CD4-positive, alpha-beta T cell treated with Interleukin-1 beta for 1 hour (primary cell): ENCODE results near the gene BOC.
"Not testable (repeated sequence)": the region's sequence is repeated elsewhere in the genome, so short reads cannot be mapped to it uniquely, and the experiment has no call there.

ENCODE experiments used
- DNase-seq, 2 donors: peaks; one replicate each; pipeline ENCODE4 v3.0.0-alpha.2; 2020 to 2022

BOC gene

GRCh38 chr3:113211330-113212149, at the start of gene BOC:
Gene BOC, plus strand, starts transcription at chr3:113211557. Its CDS starts 38,246 bp downstream, at chr3:113249803.
- DNase-seq, result no peak

- DNase-seq, result no peak
Observed at GRCh38 chr3:113161661-113162060, 49.7 kb upstream of the BOC start.

GRCh38 chr3:113163152-113163551, 48.2 kb upstream of the BOC start:
- DNase-seq, result no peak

- no peak for DNase-seq
Observed at GRCh38 chr3:113165841-113166240, 45.5 kb upstream of the BOC start.

- no peak for DNase-seq
Observed at GRCh38 chr3:113166357-113166718, 45.0 kb upstream of the BOC start.

- DNase-seq, result no peak
Observed at GRCh38 chr3:113166719-113167492, 44.5 kb upstream of the BOC start.

GRCh38 chr3:113167825-113168801, 43.2 kb upstream of the BOC start:
- no peak for DNase-seq

GRCh38 chr3:113169891-113170452, 41.4 kb upstream of the BOC start:
- no peak for DNase-seq

- DNase-seq, result no peak
Observed at GRCh38 chr3:113170771-113171170, 40.6 kb upstream of the BOC start.

GRCh38 chr3:113171675-113172300, 39.6 kb upstream of the BOC start:
- not testable (repeated sequence) for DNase-seq

- DNase-seq, result no peak
Observed at GRCh38 chr3:113173102-113173501, 38.3 kb upstream of the BOC start.

GRCh38 chr3:113174304-113174703, 37.1 kb upstream of the BOC start:
- DNase-seq, result no peak

GRCh38 chr3:113174801-113175485, 36.4 kb upstream of the BOC start:
- no peak for DNase-seq

- DNase-seq, result no peak
Observed at GRCh38 chr3:113177526-113177925, 33.8 kb upstream of the BOC start.

- no peak for DNase-seq
Observed at GRCh38 chr3:113179235-113179824, 32.0 kb upstream of the BOC start.

- no peak for DNase-seq
Observed at GRCh38 chr3:113183748-113184661, 27.4 kb upstream of the BOC start.

- DNase-seq, result no peak
Observed at GRCh38 chr3:113185194-113185835, 26.0 kb upstream of the BOC start.

GRCh38 chr3:113186566-113186965, 24.8 kb upstream of the BOC start:
- DNase-seq, result no peak

GRCh38 chr3:113193288-113193687, 18.1 kb upstream of the BOC start:
- DNase-seq, result no peak
